Measurements from ENCODE around the gene BSN.
"Not testable (repeated sequence)": the region's sequence is repeated elsewhere in the genome, so short reads cannot be mapped to it uniquely, and the experiment has no call there.

GRCh38 chr3:49585261-49585755, 31.0 kb downstream of the BSN start:
- not testable (repeated sequence) for TF ChIP-seq CTCF, POLR2AphosphoS5 (IDR thresholded peaks at IDR 0.05)

Measured in suprapubic skin (tissue), 3 donors.